AG04449 (cell line): ENCODE results near the gene ZNF516.

Experiments
- CTCF ChIA-PET: fragments of 350-600 bp; formaldehyde crosslinking; extraction: SDS; loops from one replicate; lab custom pipeline; 2021; ENCODE audit warnings: antibody characterized with exemption; lab: Yijun Ruan, JAX
- POLR2A ChIA-PET: fragments of 400-600, 350-600 bp; formaldehyde crosslinking; extraction: SDS; loops from one replicate; lab custom pipeline; 2020; ENCODE audit warnings: antibody characterized with exemption, inconsistent platforms; lab: Yijun Ruan, JAX
- DNase-seq: peaks from one replicate; pipeline ENCODE4 v3.0.0-alpha.2; 2010; ENCODE audit warnings: low read depth, low spot score
- H3K4me3 ChIP-seq: 2 replicates; pipeline ENCODE4 v1.5.1; 2011; ENCODE audit warnings: low read depth, mild to moderate bottlenecking, control low read depth, low read length
- TF ChIP-seq, protein P1 (sequence below): IDR thresholded peaks from one replicate; pipeline ENCODE4 v1.5.1; 2011; ENCODE audit warnings: mild to moderate bottlenecking, moderate library complexity, low read length, control low read depth, inconsistent platforms; ENCODE audit not compliant: insufficient read depth; ENCODE audit errors: missing control alignments

ZNF516 gene

DNA sequence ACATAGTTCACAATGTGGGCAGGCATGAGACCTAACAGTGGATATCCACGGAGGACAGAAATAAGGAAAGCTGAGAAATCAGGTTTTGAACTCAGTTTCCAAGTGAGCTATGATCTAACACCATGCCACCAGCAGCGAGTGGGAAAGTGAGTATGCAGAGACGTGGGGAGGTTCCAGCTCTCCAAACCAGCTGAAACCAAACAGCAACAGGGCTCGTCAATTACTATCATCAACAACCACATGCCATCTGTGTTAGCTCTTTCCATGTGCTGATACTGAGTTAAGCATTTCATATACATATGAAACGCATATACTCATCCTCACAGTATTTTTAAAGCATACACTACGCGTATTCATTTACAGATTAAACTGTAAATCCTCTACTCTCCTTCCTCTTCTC is 172.4 kb downstream of the ZNF516 start:
- no peak for DNase-seq
- POLR2A ChIA-PET: no interaction called here
- CTCF ChIA-PET: no interaction called here
- TF ChIP-seq, protein P1, sequence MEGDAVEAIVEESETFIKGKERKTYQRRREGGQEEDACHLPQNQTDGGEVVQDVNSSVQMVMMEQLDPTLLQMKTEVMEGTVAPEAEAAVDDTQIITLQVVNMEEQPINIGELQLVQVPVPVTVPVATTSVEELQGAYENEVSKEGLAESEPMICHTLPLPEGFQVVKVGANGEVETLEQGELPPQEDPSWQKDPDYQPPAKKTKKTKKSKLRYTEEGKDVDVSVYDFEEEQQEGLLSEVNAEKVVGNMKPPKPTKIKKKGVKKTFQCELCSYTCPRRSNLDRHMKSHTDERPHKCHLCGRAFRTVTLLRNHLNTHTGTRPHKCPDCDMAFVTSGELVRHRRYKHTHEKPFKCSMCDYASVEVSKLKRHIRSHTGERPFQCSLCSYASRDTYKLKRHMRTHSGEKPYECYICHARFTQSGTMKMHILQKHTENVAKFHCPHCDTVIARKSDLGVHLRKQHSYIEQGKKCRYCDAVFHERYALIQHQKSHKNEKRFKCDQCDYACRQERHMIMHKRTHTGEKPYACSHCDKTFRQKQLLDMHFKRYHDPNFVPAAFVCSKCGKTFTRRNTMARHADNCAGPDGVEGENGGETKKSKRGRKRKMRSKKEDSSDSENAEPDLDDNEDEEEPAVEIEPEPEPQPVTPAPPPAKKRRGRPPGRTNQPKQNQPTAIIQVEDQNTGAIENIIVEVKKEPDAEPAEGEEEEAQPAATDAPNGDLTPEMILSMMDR: no peak
- H3K4me3 ChIP-seq: no peak overlapping the region

DNA sequence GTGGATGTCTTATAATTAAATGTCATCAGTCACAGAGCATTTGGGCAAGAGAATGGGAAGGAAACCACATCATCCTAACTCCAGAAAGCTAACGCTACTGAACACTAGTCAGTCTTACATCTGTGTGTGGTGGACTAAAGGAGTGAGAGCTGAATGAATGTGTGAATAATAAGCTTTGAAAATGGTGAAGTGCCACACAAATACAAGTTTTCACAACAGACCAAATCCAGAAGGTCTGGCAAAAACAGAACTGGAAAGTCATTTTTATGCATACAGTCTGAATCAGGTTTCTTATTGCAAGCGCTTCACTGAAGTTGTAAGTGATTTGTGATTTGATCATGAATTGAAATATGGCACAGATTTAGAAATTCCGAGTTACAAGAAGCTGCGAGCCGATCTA is 175.7 kb downstream of the ZNF516 start:
- no peak overlapping the region for H3K4me3 ChIP-seq
- CTCF ChIA-PET: interaction anchor here (1.2 kb wide), 1 partner anchor 24 kb away, joined by 3 read pairs; no protein-coding TSS in a partner anchor
- DNase-seq: no peak
- TF ChIP-seq, protein P1: no peak
- POLR2A ChIA-PET: no interaction called here

DNA sequence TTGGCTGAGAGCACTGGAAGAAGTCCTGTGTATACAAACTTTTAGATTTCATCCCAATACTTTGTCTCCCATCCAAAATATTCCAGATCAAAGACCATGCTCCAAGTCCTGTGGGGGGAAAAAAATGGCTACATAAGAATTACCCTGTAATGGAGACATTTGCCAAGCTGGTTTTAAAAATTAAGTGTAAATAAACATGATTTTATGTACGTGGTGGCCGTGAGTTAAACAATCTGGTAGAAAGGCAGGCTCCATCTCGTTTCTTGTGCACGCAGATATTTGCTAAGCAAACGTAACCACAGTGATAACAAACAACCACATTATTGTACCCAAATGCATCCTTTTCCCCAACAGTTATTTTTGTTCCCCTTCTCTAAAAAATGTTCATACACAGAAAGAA is 176.4 kb downstream of the ZNF516 start:
- CTCF ChIA-PET: no interaction called here
- H3K4me3 ChIP-seq: no peak overlapping the region
- POLR2A ChIA-PET: no interaction called here
- no peak for DNase-seq
- TF ChIP-seq, protein P1: no peak

DNA sequence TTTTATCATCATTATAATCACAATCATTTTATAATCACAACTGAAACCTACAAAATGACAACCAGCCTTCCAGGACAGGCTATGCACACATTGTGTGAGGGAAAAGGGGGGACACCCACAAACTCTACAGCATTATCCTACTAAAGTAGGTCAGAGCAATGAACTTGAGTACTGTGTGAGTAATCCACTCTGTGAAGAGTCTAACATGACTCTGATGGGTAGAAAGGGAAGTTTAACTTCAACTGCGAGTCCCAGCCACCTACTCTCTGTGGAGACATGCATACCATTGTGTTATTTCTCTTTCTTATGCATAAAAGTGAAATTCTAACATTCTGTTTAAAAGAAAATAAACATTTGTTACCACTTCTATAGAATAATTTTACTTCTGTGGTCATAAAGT is 177.9 kb downstream of the ZNF516 start:
- POLR2A ChIA-PET: no interaction called here
- no peak for DNase-seq
- TF ChIP-seq, protein P1: no peak
- no peak overlapping the region for H3K4me3 ChIP-seq
- CTCF ChIA-PET: no interaction called here

DNA sequence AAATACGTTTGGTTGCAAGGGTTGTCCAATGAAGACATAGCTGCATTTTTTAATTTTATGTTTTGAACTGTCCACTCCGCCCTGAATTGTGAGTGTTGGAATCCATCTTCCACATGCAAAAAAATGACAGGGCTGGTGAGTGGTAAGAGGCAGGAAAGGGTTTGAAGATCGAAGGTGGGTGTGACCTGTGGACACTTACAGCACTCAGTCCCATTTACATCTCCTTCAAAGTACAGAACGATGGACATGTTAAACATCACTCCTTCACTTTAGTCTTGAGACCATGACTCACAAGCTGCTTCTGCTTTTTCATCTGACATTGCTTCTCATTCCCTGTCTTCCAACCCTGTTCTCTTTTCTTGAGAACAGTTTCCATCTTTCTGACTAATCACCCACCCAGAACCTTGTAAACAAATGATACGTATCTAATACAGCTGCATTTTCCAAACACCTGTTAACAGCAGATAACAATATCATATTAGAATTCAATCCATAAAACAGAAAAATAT is 179.3 kb downstream of the ZNF516 start:
- ChIA-PET POLR2A (no interaction called here), CTCF (no interaction called here)
- TF ChIP-seq, protein P1: no peak
- H3K4me3 ChIP-seq: no peak overlapping the region
- no peak for DNase-seq

DNA sequence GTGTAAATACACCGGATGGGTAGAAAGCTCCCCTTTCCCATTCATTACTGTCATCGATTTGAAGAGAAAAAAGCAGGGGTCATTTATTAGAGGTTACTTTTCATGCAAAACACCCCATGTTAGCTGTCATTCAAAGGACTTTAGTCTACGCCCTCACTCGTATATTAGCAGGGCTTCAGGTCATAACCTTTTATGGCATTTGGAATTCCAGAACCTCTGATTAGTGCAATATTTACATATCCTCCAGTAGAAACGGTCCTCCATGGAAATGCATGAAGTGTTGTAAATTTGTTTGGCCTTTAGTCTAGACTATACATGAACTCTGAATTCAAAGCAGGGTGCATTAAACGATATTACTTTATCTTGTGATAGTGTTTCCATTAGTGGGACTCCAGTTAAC is 180.5 kb downstream of the ZNF516 start:
- DNase-seq: no peak
- H3K4me3 ChIP-seq: no peak overlapping the region
- ChIA-PET POLR2A (no interaction called here), CTCF (no interaction called here)
- TF ChIP-seq, protein P1: no peak
